Esophagus muscularis mucosa (tissue), 4 donors: ENCODE results near the gene PMM2. TPM values are rescaled to one million over a fixed set of nuclear protein-coding genes. Genes with fewer than 3 reads are reported as not detected.

Experiments used
- DNase-seq: peaks from one replicate; pipeline ENCODE4 v3.0.0-alpha.2; 2017; ENCODE audit errors: extremely low spot score
- H3K27ac ChIP-seq, 4 donors: fragments of 200-600 bp; sonication (generic); replicated peaks in 1 of 4; 1 replicate in 3 of 4; 2 replicates in 1 of 4; pipeline ENCODE4 v1.5.1; 2016 to 2019; ENCODE audit warnings: mild to moderate bottlenecking in 1 of 4
- H3K27me3 ChIP-seq, 4 donors: fragments of 200-600 bp; sonication (generic); one replicate each; pipeline versions ENCODE4 v1.5.1 to v1.6.0; 2016 to 2019
- H3K36me3 ChIP-seq, 4 donors: fragments of 200-600 bp; sonication (generic); one replicate each; pipeline ENCODE4 v1.5.1; 2016 to 2019
- H3K4me1 ChIP-seq, 4 donors: fragments of 200-600 bp; sonication (generic); one replicate each; pipeline ENCODE4 v1.5.1; 2016 to 2019
- H3K4me3 ChIP-seq, 4 donors: fragments of 200-600 bp; sonication (generic); 1 replicate in 2 of 4; 2 replicates in 2 of 4; pipeline ENCODE4 v1.5.1; 2016 to 2019; ENCODE audit warnings: mild to moderate bottlenecking in 4 of 4, moderate library complexity in 1 of 4
- H3K9me3 ChIP-seq, 4 donors: fragments of 200-600 bp; sonication (generic); 1 replicate in 3 of 4; 2 replicates in 1 of 4; pipeline ENCODE4 v1.5.1; 2016 to 2019
- EP300 ChIP-seq: sonication (generic); formaldehyde crosslinking; IDR thresholded peaks from one replicate; pipeline ENCODE4 v1.6.1; 2017; ENCODE audit warnings: antibody characterized with exemption
- POLR2A ChIP-seq: fragments of 450-650 bp; IDR thresholded peaks from one replicate; pipeline ENCODE4 v1.6.1; 2017; ENCODE audit warnings: antibody characterized with exemption, moderate library complexity, mild to moderate bottlenecking, low read depth
- POLR2AphosphoS5 ChIP-seq, 2 donors: sonication (generic); formaldehyde crosslinking; IDR thresholded peaks; one replicate each; pipeline ENCODE4 v1.6.1; 2017; ENCODE audit warnings: antibody characterized with exemption in 2 of 2
- WGBS: methylation state at CpG from one replicate; pipeline ENCODE4 v1.1.5; 2018; 5-methylcytosine and 5-hydroxymethylcytosine counted together
- intact Hi-C: fragments of 100-400 bp; cut with DNase I; formaldehyde crosslinking; loops from one replicate; pipeline ENCODE4 v1.15.1; 2023
- total RNA-seq, 4 donors: library from RNA; depleted of rRNA; stranded (reverse); fragments of >200 nt; gene quantifications; one replicate each; pipeline versions ENCODE4 v1.1.0 to v1.2.1, GENCODE V29; 2016
- TF ChIP-seq, protein P1 (sequence below), 3 experiments: fragments of 200-600 bp in 2 of 3; fragments of 450-650 bp in 1 of 3; sonication (generic) in 2 of 3; IDR thresholded peaks; one replicate each; pipeline ENCODE4 v1.5.1; 2017 to 2019; ENCODE audit warnings: antibody characterized with exemption in 3 of 3, mild to moderate bottlenecking in 2 of 3, moderate library complexity in 1 of 3

Gene PMM2
- total RNA-seq, 4 donors from 2014 or later: 19.6 to 34.3 (median 23.5) TPM

GRCh38 chr16:8812162-8812843, 14.7 kb downstream of the PMM2 start:
- Histone ChIP-seq H3K4me3 (no peak overlapping the region), H3K27ac (no peak overlapping the region), H3K4me1 (no peaks in the 10 kb centered on the region), H3K27me3 (no peaks in the 10 kb centered on the region), H3K9me3 (no peaks in the 10 kb centered on the region), H3K36me3 (peaks cover 72 to 100% (median 94%) of the 10 kb centered on the region in 4 donors)
- intact Hi-C loops: no loop called here
- no peak for DNase-seq
- TF ChIP-seq POLR2A (no peak), POLR2AphosphoS5 (IDR thresholded peaks at IDR 0.05) (no peak), EP300 (no peak)
- TF ChIP-seq, protein P1, sequence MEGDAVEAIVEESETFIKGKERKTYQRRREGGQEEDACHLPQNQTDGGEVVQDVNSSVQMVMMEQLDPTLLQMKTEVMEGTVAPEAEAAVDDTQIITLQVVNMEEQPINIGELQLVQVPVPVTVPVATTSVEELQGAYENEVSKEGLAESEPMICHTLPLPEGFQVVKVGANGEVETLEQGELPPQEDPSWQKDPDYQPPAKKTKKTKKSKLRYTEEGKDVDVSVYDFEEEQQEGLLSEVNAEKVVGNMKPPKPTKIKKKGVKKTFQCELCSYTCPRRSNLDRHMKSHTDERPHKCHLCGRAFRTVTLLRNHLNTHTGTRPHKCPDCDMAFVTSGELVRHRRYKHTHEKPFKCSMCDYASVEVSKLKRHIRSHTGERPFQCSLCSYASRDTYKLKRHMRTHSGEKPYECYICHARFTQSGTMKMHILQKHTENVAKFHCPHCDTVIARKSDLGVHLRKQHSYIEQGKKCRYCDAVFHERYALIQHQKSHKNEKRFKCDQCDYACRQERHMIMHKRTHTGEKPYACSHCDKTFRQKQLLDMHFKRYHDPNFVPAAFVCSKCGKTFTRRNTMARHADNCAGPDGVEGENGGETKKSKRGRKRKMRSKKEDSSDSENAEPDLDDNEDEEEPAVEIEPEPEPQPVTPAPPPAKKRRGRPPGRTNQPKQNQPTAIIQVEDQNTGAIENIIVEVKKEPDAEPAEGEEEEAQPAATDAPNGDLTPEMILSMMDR (IDR thresholded peaks at IDR 0.05): no peak
- 64% methylated on average over 12 of the region's 12 CpGs for WGBS

DNA sequence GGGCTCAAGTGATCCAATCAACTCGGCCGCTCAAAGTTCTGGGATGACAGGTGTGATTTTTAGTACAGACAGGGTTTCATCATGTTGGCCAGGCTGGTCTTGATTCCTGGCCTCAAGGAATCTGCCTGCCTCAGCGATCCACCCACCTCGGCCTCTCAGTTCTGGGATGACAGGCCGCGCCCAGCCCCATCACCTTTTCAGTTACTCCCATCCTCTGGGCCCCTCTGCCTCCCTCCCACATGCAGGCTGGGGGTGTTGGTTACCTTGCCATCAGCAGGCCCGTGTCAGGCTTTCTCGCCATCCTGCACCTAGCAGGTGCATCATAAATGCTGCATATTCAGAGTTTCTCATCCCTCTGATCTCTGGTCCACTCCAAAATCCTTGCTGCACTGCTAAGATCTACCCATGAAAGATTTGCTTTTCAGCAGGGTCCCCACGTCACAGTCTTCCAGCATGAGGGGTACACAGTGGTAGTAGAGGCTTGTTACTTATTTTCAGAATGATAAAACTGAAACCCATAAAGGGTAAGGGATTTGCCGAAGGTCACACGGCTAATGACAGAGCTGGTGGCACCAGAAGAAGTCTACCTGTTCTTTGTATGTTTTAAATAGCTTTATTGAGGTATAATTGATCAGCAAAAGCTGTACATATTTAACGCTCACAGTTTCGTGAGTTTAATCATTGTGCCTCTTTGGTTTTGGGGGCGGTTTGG, 16.6 kb downstream of the PMM2 start:
- H3K9me3 ChIP-seq: no peaks in the 10 kb centered on the region
- no peaks in the 10 kb centered on the region for H3K27me3 ChIP-seq
- no peak overlapping the region for H3K27ac ChIP-seq
- intact Hi-C loops: no loop called here
- H3K36me3 ChIP-seq: peaks cover 59 to 100% (median 90%) of the 10 kb centered on the region in 4 donors
- H3K4me3 ChIP-seq: no peak overlapping the region
- TF ChIP-seq POLR2AphosphoS5 (IDR thresholded peaks at IDR 0.05) (no peak), EP300 (no peak), POLR2A (no peak)
- TF ChIP-seq, protein P1 (IDR thresholded peaks at IDR 0.05): no peak
- H3K4me1 ChIP-seq: no peaks in the 10 kb centered on the region
- no peak for DNase-seq
- 92% methylated on average over 12 of the region's 14 CpGs for WGBS

DNA sequence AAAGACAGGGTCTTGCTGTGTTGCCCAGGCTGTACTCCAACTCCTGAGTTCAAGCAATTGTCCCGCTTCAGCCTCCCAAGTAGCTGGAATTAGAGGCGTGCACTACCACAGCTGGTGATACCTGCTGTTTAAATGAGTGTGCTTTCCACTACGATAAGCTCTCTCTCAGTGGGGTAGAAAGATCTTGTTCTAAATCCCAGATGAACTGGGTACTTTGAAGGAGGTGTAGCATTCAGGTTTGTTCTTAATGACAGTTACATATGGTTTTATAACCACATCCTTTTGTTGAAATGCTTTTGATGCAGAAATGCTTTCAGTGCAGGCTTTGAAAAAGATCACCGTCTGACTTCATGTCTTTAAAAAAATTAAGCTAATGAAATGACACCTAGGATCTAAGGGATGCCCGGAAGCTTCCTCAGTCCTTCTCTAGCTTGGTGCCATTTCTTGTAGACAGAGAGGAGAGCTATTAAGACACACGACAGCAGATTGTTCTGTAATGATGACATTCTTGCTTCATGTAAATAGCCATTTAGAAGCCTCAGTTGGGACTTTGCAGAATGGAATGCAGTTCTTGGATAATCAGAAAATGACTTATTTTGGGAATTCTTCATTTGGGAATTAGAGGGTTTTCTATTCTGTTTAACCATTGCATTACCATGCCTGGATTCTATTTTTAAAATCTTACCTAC, 19.5 kb downstream of the PMM2 start:
- intact Hi-C loops: no loop called here
- Histone ChIP-seq H3K27me3 (no peaks in the 10 kb centered on the region), H3K4me1 (peaks cover 0 to 2% (median 0%) of the 10 kb centered on the region in 4 donors), H3K27ac (no peak overlapping the region), H3K36me3 (peaks cover 48 to 94% (median 79%) of the 10 kb centered on the region in 4 donors), H3K9me3 (no peaks in the 10 kb centered on the region), H3K4me3 (no peak overlapping the region)
- 77% methylated on average over 6 of the region's 6 CpGs for WGBS
- TF ChIP-seq, protein P1 (IDR thresholded peaks at IDR 0.05): no peak
- TF ChIP-seq POLR2A (no peak), EP300 (no peak), POLR2AphosphoS5 (IDR thresholded peaks at IDR 0.05) (no peak)
- DNase-seq: no peak

GRCh38 chr16:8818504-8819270, 21.0 kb downstream of the PMM2 start:
- TF ChIP-seq POLR2A (no peak), POLR2AphosphoS5 (IDR thresholded peaks at IDR 0.05) (no peak), EP300 (no peak)
- TF ChIP-seq, protein P1 (IDR thresholded peaks at IDR 0.05): no peak
- WGBS: 83% methylated on average over 10 of the region's 10 CpGs
- DNase-seq: no peak
- Histone ChIP-seq H3K27me3 (no peaks in the 10 kb centered on the region), H3K27ac (no peak overlapping the region), H3K9me3 (no peaks in the 10 kb centered on the region), H3K4me1 (peaks cover 0 to 11% (median 0%) of the 10 kb centered on the region in 4 donors), H3K36me3 (peaks cover 33 to 78% (median 63%) of the 10 kb centered on the region in 4 donors), H3K4me3 (no peak overlapping the region)
- intact Hi-C loops: no loop called here
